HG03139 (cell line): ENCODE results near the gene ZNF763.
"Not testable (repeated sequence)": the region's sequence is repeated elsewhere in the genome, so short reads cannot be mapped to it uniquely, and the experiment has no call there.

Source experiments
- ATAC-seq: cut with Tn5 transposase; IDR thresholded peaks from one replicate; pipeline ENCODE4 v1.9.1; 2021; ENCODE audit not compliant: unreplicated experiment

ZNF763 gene

DNA sequence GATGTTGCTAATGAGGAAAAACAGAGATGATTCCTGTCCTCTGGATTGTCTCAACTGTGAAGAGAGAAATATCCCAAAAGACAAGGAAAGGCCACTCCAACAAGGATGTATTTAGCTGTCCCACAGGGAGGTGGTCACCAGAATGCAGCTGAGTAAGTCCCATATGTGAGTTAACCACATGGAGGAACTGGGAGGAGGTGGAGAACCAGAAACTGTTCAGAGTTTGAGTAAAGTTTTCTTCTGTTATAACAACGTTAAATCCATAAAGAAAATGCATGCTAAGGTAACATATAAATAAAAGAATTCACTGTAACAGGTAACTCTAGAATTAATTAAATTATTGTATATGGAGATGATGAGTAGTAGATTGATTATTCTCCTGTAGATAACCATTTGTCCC is 5.3 kb downstream of the ZNF763 start:
- no peak for ATAC-seq

DNA sequence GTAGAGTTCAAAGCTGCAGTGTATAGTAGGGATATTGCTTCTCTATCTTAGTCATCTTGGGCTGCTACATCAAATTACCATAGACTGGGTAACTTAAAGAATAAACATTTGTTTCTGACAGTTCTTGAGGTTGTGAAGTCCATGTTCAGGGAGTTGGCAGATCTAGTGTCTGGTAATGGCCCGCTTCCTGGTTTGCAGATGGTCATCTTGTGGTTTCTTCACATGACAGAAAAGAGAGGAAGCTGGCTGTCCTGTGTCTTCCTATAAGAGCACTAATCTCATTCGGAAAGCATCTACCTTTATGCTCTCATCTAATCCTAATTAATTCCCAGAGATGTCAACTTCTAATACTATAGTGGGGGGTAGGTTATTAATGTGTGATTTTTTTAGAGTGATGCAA is 6.2 kb downstream of the ZNF763 start:
- ATAC-seq: no peak

DNA sequence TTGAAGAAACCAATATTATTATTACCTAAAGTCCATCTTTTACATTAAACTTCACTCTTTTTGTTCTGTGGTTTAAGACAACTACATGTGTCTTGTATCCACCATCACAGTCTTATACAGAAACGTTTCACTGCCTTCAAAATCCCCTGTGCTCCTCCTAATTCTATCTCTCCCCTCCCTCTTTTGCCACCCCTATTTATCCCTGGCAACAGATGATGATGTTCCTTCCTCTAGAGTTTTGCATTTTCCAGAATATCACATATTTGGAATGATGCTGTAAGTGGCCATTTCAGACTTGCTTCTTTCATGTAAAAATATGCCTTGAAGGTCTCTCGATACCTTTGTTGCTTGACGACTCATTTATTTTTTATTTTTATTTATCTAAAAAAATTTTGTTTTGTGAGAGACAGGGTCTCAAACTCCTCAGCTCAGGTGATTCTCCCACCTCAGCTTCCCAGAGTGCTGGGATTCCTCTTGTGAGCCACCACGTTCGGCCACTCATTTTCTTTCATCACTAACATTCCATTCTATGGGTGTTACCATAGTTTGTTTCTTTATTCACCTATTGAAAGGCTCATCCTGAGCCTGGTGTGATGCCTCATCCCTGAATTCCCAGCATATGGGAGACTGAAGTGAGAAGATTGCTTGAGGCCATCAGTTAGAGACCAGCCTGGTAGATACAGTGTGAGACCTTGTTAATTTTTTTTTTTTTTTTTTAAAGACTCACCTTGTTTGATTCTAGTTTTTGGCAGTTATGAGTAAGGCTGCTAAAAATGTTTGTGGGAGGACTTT is 8.4 kb downstream of the ZNF763 start:
- ATAC-seq: no peak

DNA sequence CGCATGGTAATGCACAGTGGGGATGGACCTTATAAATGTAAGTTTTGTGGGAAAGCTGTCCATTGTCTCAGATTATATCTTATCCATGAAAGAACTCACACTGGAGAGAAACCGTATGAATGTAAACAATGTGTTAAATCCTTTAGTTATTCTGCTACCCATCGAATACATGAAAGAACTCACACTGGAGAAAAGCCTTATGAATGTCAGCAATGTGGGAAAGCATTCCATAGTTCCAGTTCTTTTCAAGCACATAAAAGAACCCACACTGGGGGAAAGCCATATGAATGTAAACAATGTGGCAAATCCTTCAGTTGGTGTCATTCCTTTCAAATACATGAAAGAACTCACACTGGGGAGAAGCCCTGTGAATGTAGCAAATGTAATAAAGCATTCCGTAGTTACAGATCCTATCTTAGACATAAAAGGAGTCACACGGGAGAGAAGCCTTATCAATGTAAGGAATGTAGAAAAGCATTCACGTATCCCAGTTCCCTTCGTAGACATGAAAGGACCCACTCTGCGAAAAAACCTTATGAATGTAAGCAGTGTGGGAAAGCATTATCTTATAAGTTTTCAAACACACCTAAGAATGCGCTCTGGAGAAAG is 13.8 kb downstream of the ZNF763 start:
- ATAC-seq: no peak

DNA sequence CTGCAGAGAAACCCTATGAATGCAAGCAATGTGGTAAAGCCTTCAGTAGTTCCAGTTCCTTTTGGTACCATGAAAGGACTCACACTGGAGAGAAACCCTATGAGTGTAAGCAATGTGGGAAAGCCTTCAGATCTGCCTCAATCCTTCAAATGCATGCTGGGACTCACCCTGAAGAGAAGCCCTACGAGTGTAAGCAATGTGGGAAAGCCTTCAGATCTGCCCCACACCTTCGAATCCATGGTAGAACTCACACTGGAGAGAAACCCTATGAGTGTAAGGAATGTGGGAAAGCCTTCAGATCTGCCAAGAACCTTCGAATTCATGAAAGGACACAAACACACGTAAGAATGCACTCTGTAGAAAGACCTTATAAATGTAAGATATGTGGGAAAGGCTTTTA is 14.7 kb downstream of the ZNF763 start:
- ATAC-seq: no peak

DNA sequence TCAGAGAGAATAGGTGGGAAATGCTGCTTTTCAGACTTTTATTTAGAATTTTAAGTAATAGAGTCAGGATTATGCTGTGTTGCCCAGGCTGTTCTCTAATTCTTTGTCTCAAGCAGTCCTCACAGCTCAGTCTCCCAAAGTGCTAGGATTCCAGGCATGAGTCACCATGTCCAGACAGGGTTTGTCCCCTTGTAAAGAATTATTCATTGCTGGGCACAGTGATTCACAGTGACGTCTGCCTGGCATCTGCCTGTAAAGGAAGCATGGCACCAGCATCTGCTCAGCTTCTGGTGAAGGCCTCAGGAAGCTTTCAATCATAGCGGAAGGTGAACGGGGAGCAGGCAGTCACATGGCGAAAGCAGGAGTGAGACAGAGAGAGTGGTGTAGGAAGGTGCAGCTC is 17.7 kb downstream of the ZNF763 start:
- ATAC-seq: no peak

DNA sequence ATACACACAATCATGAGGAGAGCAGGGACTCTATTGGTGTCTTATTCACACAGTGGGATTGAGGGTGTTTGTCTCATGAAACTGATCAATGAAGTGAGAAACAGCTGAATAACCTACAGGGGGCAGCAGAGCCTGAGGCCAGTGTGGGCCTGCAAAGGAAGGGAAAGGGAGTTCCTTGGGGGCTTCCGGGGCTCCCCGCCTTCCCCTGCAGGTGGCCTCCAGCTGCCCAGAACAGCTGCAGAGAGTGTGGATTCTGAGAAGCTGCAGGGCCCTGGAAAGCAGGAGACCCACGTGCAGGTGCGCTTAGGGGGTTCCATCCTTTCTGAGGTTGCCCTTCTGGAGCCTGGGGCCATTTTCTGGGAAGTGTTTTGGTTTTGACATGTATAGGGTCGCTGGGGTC is 20.1 kb downstream of the ZNF763 start:
- no peak for ATAC-seq

DNA sequence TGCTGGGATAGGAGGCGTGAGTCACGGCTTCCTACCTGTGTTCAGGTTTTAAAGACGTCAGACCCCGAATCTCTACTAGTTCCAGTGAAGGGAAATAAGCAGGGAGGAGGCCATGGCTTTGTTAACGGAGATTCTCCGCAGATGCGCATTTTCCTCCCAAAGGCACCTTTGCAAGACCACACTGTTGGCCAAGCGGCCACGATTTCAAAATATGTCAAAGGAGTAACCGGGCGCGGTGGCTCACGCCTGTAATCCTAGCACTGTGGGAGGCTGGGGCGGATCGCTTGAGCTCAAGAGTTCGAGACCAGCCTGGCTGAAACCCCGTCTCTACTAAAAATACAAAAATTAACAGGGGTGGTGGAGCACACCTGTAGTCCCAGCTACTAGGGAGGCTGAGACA is 21.9 kb downstream of the ZNF763 start:
- no peak for ATAC-seq

DNA sequence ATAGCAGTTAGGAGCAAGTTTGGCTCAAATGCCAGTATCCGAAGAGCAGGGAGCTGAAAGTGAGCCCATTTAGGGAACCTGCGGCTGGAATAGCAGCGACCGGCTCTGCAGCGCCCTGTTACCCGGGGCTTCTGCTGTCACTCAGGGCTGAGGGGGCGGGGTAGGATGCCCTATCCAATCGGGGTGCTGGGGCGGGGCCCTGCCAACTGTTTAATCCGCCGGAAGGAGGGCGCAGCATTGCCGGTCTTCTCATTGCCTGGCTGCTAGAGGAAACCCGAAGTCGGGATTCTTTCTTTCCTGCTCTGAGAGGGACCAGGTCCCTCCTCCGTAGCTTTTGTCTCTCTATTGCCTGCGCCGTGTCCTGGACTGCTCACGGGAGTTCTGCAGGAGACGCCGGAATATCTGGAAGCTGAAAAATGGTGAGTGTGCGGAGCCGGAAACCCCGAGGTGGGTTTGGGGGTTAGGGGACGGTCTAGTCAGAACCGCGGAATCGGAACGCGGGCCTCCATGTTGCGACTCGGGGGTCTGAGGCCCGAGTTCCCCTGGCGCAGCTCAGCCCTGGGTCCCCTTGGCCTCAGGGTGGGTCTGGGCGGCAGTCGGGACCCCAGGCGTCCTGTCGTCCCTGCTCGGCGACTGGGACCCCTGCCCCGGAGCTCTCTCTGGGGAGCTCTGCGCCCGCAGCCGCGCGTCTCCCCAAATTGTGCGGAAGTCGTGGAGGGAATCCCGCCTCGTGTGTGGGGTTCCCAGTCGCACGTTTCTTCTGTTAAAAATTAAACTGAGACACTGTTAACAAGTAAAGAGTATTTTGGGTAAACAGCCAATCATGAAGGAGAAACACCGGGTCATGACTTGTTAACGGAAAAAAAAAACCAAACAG is 22.8 kb downstream of the ZNF763 start:
- peak; percentile 69 for ATAC-seq

DNA sequence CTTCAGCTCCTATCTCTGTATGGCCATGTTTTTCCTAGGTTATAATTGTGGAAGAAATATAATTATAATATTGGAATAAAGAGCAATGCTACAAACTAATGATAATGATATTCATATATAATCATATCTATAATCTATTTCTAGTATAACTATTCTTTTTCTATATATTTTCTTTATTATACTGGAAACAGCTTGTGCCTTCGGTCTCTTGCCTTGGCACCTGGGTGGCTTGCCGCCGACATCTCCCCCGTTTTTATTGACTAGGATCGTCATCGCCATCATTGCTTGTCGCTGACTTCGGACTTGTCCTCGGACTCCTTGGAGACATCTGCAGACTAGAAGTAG is 24.2 kb downstream of the ZNF763 start:
- no peak for ATAC-seq

DNA sequence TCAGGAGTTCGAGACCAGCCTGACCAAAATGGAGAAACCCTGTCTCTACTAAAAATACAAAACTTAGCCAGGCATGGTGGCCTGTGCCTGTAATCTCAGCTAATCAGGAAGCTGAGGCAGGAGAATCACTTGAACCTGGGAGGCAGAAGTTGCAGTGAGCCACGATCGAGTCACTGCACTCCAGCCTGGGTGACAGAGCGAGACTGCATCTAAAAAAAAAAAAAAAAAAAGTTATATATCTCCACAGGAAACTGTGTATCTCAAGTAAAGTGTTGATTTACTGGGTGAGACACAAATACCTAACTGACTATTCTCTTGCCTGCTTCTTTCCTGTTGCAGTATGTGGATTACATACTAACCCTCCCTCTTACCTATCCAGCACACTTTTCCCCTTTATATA is 27.1 kb downstream of the ZNF763 start:
- ATAC-seq: not testable (repeated sequence)

DNA sequence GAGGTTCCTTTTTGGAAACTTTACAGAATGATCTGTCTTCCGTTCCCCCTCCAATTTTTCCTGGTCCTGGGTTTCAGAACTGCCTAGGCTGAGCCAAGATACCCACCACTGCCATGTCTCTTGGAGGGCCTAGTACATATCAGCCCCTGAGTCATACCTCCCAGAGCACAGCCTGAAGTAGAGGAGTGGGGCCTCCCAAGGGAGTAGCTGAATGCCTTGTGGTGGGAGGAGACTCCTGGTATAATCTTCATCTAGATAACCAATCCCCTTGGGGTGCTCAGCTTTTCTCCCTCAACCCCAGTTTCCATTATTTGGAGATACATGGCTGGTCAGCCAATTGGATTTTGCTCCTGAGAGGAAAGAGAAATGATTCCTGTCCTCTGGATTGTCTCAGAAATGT is 30.3 kb downstream of the ZNF763 start:
- ATAC-seq: no peak

DNA sequence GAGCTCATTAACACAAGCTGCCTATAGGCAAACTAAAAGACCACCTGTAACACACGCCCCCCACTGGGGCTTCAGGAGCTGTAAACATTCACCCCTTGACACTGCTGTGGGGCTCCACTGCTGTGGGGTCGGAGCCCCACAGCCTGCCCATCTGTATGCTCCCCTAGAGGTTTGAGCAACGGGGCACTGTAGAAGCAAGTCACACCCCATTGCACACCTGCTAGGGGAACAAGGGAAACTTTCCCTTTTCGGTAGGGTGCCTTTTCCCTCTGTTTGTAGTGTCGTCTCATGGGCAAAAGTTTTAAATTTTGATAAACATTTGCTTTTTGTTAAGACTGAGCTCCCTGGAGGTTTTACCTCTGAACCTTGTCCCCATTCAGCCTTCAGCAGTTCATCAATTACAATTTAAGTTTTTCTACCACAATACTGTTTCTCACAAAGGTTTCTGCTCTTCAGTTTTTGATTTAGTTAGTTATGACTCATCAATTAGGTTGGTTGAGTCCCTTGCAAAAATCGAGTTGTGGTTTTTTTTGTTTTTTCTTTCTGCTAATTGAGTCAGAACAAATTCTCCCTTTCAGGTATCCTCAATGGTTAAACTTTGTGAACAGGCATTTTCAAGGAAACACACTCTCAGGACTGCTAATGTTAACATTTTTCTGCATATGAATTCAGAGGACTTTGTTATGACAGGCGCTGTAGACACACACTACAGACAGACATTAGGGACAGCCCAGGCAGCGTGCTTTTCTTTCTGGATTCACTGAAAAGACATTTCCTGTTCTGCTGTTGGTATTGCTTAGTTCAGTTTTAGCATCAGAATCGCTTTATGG is 35.5 kb downstream of the ZNF763 start:
- ATAC-seq: no peak

DNA sequence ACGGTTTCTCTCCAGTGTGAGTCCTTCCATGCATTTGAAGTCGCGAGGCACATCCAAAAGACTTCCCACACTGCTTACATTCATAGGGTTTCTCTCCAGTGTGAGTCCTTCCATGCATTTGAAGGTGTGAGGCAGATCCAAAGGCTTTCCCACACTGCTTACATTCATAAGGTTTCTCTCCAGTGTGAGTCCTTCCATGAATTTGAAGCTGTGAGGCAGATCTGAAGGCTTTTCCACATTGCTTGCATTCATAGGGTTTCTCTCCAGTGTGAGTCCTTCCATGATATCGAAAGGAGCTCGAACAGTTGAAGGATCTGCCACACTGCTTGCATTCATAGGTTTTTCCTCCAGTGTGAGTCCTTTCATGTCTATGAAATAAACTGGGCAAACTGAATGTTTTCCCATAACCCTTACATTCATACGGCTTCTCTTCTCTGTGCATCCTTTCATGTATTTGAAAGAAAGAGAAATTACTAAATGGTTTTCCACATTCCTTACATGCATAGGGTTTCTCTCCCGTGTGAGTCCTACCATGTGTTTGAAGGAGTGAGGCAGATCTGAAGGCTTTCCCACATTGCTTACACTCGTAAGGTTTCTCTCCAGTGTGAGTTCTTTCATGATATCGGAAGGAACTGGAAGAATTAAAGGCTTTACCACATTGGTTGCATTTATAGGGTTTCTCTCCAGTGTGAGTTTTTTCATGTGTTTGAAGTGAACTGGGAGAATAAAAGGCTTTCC is 50.3 kb downstream of the ZNF763 start:
- no peak for ATAC-seq

DNA sequence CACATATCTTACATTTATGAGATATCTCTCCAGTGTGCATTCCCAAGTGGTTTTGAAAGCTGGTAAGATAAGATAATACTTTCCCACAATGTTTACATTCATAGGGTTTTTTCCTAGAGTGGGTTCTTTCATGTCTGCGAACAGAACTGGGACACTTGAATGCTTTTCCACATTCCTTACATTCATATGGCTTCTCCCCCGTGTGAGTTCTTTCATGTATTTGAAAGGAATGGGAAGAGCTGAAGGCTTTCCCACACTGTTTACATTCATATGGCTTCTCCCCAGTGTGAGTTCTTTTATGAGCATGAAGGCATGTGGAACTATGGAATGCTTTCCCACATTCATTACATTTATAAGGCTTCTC is 50.9 kb downstream of the ZNF763 start:
- no peak for ATAC-seq
